HEK293T (cell line): ENCODE results near the gene MAN2A1.

Source experiments
- CTCF ChIA-PET: fragments of 350-600 bp; formaldehyde crosslinking; extraction: SDS; loops from one replicate; lab custom pipeline; 2021; ENCODE audit warnings: antibody characterized with exemption, inconsistent platforms; lab: Yijun Ruan, JAX
- POLR2A ChIA-PET: fragments of 350-600 bp; formaldehyde crosslinking; extraction: SDS; loops from one replicate; lab custom pipeline; 2020; ENCODE audit warnings: antibody characterized with exemption, inconsistent platforms; lab: Yijun Ruan, JAX
- DNase-seq: peaks from one replicate; pipeline ENCODE4 v3.0.0; 2012; ENCODE audit warnings: mixed read lengths; ENCODE audit errors: extremely low spot score
- ARNT ChIP-seq: fragments of 450-650 bp; IDR thresholded peaks from 2 replicates; pipeline ENCODE4 v1.6.1; 2017; ENCODE audit warnings: mild to moderate bottlenecking
- BHLHE40 ChIP-seq: fragments of 450-650 bp; IDR thresholded peaks from 2 replicates; pipeline ENCODE4 v1.6.1; 2016; ENCODE audit warnings: mild to moderate bottlenecking, moderate library complexity, borderline replicate concordance
- CTBP1 ChIP-seq: fragments of 450-650 bp; IDR thresholded peaks from 2 replicates; pipeline ENCODE4 v1.6.1; 2016; ENCODE audit warnings: borderline replicate concordance
- ELF4 ChIP-seq: fragments of 450-650 bp; IDR thresholded peaks from 2 replicates; pipeline ENCODE4 v1.6.1; 2017; ENCODE audit warnings: antibody characterized with exemption
- FOXA1 ChIP-seq: fragments of 450-650 bp; IDR thresholded peaks from 2 replicates; pipeline ENCODE4 v1.6.1; 2016; ENCODE audit warnings: mild to moderate bottlenecking
- FOXK2 ChIP-seq: fragments of 450-650 bp; IDR thresholded peaks from 2 replicates; pipeline ENCODE4 v1.6.1; 2016; ENCODE audit warnings: mild to moderate bottlenecking
- FOXM1 ChIP-seq: fragments of 450-650 bp; IDR thresholded peaks from 2 replicates; pipeline ENCODE4 v1.6.1; 2017; ENCODE audit warnings: mild to moderate bottlenecking, borderline replicate concordance
- HDGF ChIP-seq: fragments of 450-650 bp; IDR thresholded peaks from 2 replicates; pipeline ENCODE4 v1.6.1; 2017; ENCODE audit warnings: antibody characterized with exemption, borderline replicate concordance
- L3MBTL2 ChIP-seq: fragments of 450-650 bp; conservative IDR thresholded peaks from 2 replicates; pipeline ENCODE4 v1.6.1; 2016; ENCODE audit warnings: mild to moderate bottlenecking
- LEF1 ChIP-seq: fragments of 450-650 bp; IDR thresholded peaks from 2 replicates; pipeline ENCODE4 v1.6.1; 2017; ENCODE audit warnings: mild to moderate bottlenecking, borderline replicate concordance
- NFRKB ChIP-seq: fragments of 450-650 bp; IDR thresholded peaks from 2 replicates; pipeline ENCODE4 v1.6.1; 2016; ENCODE audit warnings: mild to moderate bottlenecking, moderate library complexity
- SP1 ChIP-seq: fragments of 450-650 bp; IDR thresholded peaks from 2 replicates; pipeline ENCODE4 v1.6.1; 2017
- SUZ12 ChIP-seq: fragments of 450-650 bp; IDR thresholded peaks from 2 replicates; pipeline ENCODE4 v1.6.1; 2016; ENCODE audit warnings: mild to moderate bottlenecking
- TARDBP ChIP-seq: fragments of 450-650 bp; IDR thresholded peaks from 2 replicates; pipeline ENCODE4 v1.6.1; 2016
- ZNF384 ChIP-seq: fragments of 450-650 bp; IDR thresholded peaks from 2 replicates; pipeline ENCODE4 v1.6.1; 2016
- TF ChIP-seq, protein P1 (sequence below): fragments of 450-650 bp; IDR thresholded peaks from 2 replicates; pipeline ENCODE4 v1.6.1; 2016

MAN2A1 gene

DNA sequence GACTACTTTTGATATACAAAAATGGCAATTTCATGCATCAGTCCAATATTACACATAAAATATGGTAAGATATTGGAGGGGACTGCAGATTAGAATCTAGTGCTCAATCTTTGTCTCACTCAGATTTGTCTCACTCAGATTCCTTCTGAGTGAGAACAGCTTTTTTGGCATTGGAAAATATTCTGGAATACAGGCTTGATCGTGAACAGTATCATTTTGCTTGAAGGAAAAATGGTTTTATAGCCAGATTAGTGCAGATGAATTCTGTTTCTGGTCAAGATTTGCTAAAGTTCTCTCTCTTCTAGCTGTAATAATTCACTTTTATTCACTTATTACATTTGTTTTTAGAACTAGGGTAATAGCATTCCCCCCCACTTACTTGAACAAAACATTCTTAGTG is 51.2 kb downstream of the MAN2A1 start:
- POLR2A ChIA-PET = no interaction called here
- CTCF ChIA-PET = interaction anchor here (0.7 kb wide), 1 partner anchor 329 kb away, joined by 3 read pairs; no protein-coding TSS in a partner anchor
- DNase-seq = no peak
- TF ChIP-seq CTBP1 (no peak), ZNF384 (no peak), ARNT (no peak), SUZ12 (no peak), SP1 (no peak), TARDBP (no peak), NFRKB (no peak), ELF4 (no peak), LEF1 (no peak), FOXA1 (no peak), BHLHE40 (no peak), FOXM1 (no peak), FOXK2 (no peak), HDGF (no peak), L3MBTL2 (no peak)
- TF ChIP-seq, protein P1, sequence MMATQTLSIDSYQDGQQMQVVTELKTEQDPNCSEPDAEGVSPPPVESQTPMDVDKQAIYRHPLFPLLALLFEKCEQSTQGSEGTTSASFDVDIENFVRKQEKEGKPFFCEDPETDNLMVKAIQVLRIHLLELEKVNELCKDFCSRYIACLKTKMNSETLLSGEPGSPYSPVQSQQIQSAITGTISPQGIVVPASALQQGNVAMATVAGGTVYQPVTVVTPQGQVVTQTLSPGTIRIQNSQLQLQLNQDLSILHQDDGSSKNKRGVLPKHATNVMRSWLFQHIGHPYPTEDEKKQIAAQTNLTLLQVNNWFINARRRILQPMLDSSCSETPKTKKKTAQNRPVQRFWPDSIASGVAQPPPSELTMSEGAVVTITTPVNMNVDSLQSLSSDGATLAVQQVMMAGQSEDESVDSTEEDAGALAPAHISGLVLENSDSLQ = no peak

DNA sequence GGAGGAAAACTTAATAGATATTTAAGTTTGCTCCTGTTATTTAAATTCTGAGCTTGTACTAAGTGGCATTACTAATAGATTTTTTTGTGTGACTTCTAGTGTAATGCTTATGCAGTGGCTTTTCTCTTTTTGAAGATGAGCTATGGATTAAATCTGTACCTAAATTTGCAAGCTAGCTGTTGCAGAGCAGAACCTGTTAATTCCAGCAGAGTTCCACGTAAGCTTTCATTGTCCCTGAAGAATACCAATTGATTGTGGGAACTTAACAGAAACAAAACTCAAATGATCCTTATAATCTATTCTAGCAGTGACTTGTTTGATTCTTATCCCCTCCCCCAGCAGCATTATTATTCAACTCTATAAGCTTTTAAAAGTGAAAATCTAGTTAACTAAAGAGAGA is 51.7 kb downstream of the MAN2A1 start:
- DNase-seq = no peak
- ChIA-PET CTCF (interaction anchor here (0.7 kb wide), 1 partner anchor 329 kb away, joined by 3 read pairs; no protein-coding TSS in a partner anchor), POLR2A (no interaction called here)
- TF ChIP-seq SUZ12 (no peak), FOXA1 (no peak), NFRKB (no peak), HDGF (no peak), L3MBTL2 (no peak), ZNF384 (no peak), LEF1 (no peak)
- TF ChIP-seq, protein P1 = no peak

DNA sequence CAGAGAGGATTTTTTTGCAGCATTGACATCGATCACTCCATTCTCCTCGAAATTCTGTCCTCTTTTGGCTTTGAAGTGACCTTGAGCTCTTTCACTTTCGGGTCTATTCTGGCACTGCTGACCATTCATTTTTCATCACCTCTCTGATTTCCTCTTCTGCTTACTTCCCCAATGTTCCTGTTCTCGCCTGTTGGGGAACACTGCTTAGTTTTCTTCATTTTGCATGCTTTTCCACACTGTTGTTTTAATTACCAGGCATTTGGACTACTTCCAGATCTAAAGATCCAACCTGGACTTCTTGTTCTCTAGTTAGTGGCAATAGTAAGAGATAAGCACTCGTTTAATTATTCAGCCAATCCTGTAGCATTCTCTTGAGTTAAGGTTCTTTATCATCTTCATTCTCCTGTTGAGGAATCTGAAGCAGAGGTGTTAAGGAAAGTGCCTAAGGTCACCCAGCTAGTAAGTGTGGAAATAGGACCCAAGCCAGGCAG is 53.4 kb downstream of the MAN2A1 start:
- DNase-seq = no peak
- TF ChIP-seq FOXA1 (no peak), L3MBTL2 (no peak), ELF4 (no peak), LEF1 (no peak), SP1 (no peak), TARDBP (no peak), FOXM1 (no peak), CTBP1 (no peak), HDGF (no peak), BHLHE40 (no peak), ZNF384 (no peak)
- TF ChIP-seq, protein P1 = no peak

DNA sequence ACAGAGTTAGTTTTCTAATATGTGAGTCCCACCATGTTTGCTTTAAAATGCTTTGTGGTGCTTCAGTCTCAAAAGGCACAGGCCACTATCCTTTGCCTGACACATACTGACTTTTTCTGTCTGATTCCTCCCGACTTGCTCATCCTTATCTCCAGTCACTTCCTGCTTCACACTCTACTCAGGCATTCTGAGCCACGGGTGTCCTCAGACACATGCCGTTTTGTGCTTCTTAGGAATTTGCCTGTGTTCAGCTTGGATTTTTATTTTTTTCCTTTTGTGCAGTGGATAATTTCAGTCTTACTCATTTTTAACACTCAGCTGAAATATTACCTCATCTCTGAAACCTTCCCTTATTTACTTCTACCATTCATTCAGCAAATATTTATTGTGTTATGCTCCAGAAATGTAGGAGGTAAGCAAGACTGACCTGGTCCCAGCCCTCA is 54.1 kb downstream of the MAN2A1 start:
- DNase-seq = no peak
- ChIA-PET CTCF (no interaction called here), POLR2A (no interaction called here)
- TF ChIP-seq CTBP1 (no peak), FOXM1 (no peak), SP1 (no peak), FOXK2 (no peak), LEF1 (no peak), TARDBP (no peak), NFRKB (no peak)

More for the DNA sequence above, 53.4 kb downstream of the MAN2A1 start:
- ChIA-PET POLR2A (no interaction called here), CTCF (no interaction called here)

DNA sequence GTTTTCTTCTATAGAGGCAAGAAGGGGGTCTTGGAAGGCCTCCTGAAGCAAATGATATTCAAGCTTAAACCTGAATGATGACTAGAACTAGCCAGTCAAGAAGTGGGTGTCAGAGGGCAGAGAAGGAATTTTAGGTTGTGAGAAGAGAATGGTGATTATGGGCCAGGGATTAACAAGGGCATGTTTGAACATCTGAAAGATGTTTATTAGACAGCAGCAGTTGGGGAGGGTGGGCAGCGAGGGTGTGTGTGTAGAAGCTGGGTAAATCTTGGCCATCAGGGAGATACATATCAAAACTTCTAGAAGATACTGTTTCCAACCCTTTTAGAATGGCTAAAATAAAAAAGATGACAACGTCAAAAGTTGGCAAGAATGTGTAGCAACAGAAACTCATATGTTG is 54.5 kb downstream of the MAN2A1 start:
- ChIA-PET CTCF (no interaction called here), POLR2A (no interaction called here)
- no peak for DNase-seq
- TF ChIP-seq NFRKB = no peak
- TF ChIP-seq LEF1 = no peak
- TF ChIP-seq HDGF = no peak
- TF ChIP-seq FOXA1 = no peak
- no peak for TF ChIP-seq FOXK2
- TF ChIP-seq FOXM1 = no peak
- no peak for TF ChIP-seq SP1
- TF ChIP-seq ELF4 = no peak
- TF ChIP-seq, protein P1 = no peak
- no peak for TF ChIP-seq BHLHE40

DNA sequence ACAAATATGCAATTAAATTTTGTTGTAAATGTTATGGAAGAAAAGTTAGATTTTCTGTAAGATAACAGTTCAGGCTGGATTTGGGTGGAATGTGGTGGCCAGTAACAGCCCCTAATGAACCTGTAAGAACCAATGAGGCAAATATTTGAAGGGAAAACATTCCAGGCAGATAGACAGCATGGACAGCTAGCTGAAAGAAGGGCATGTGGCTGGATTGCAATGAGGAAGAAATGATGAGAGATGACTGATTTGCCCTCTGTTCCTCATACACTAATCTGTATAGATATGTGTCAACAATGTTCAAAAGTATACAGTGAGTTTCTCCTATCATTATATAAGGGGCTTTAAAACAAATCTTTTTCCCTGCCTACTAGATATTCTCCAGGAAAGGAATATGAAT is 58.8 kb downstream of the MAN2A1 start:
- TF ChIP-seq TARDBP (no peak), BHLHE40 (no peak), HDGF (no peak), ARNT (no peak), L3MBTL2 (no peak), FOXM1 (no peak)
- TF ChIP-seq, protein P1 = no peak
- POLR2A ChIA-PET = no interaction called here
- DNase-seq = no peak
- CTCF ChIA-PET = no interaction called here
